ENCODE results near the gene SNRPA1.

Gene SNRPA1

GRCh38 chr15:101310161-101310480 is 15.1 kb upstream of the SNRPA1 start:
- Histone ChIP-seq H3K4me3 (ENCODE audit: insufficient read depth, low read length, poor library complexity, severe bottlenecking) (no peak overlapping the region), H4K20me1 (ENCODE audit: low read depth, low read length) (no peaks in the 10 kb centered on the region), H3K4me2 (ENCODE audit: low read depth, low read length, poor library complexity, severe bottlenecking) (no peak overlapping the region), H3K36me3 (ENCODE audit: low read length) (no peaks in the 10 kb centered on the region), H3F3A (ENCODE audit: insufficient read depth) (no peaks in the 10 kb centered on the region), H3K27ac (ENCODE audit: low read depth, low read length) (no peak overlapping the region), H3K9me3 (ENCODE audit: insufficient read depth, low read length) (no peaks in the 10 kb centered on the region), H3K27me3 (ENCODE audit: low read length) (no peaks in the 10 kb centered on the region), H3K9me2 (replicated peaks; ENCODE audit: insufficient read depth, low read length) (no peaks in the 10 kb centered on the region), H2AFZ (ENCODE audit: low read depth, low read length, severe bottlenecking) (no peak overlapping the region), H3K9ac (ENCODE audit: low read length) (no peak overlapping the region), H3K79me2 (ENCODE audit: insufficient read depth, low read length) (no peaks in the 10 kb centered on the region)
- TF ChIP-seq EZH2phosphoT487 (conservative IDR thresholded peaks at IDR 0.05; ENCODE audit: low read length) (no peak), CTCF (IDR thresholded peaks at IDR 0.05; ENCODE audit: insufficient read depth, low read length, poor library complexity, severe bottlenecking) (no peak)

GRCh38 chr15:101309436-101310160 is 14.6 kb upstream of the SNRPA1 start:
- Histone ChIP-seq H3F3A (ENCODE audit: insufficient read depth) (no peaks in the 10 kb centered on the region), H2AFZ (ENCODE audit: low read depth, low read length, severe bottlenecking) (no peak overlapping the region), H3K4me3 (ENCODE audit: insufficient read depth, low read length, poor library complexity, severe bottlenecking) (no peak overlapping the region), H4K20me1 (ENCODE audit: low read depth, low read length) (no peaks in the 10 kb centered on the region), H3K9me3 (ENCODE audit: insufficient read depth, low read length) (no peaks in the 10 kb centered on the region), H3K36me3 (ENCODE audit: low read length) (no peaks in the 10 kb centered on the region), H3K27ac (ENCODE audit: low read depth, low read length) (no peak overlapping the region), H3K27me3 (ENCODE audit: low read length) (no peaks in the 10 kb centered on the region), H3K79me2 (ENCODE audit: insufficient read depth, low read length) (no peaks in the 10 kb centered on the region), H3K9me2 (replicated peaks; ENCODE audit: insufficient read depth, low read length) (no peaks in the 10 kb centered on the region), H3K4me2 (ENCODE audit: low read depth, low read length, poor library complexity, severe bottlenecking) (no peak overlapping the region), H3K9ac (ENCODE audit: low read length) (no peak overlapping the region)
- TF ChIP-seq CTCF (IDR thresholded peaks at IDR 0.05; ENCODE audit: insufficient read depth, low read length, poor library complexity, severe bottlenecking) (no peak), EZH2phosphoT487 (conservative IDR thresholded peaks at IDR 0.05; ENCODE audit: low read length) (no peak)

- Histone ChIP-seq H3K27me3 (ENCODE audit: low read length) (no peaks in the 10 kb centered on the region), H3K79me2 (ENCODE audit: insufficient read depth, low read length) (no peaks in the 10 kb centered on the region), H4K20me1 (ENCODE audit: low read depth, low read length) (no peaks in the 10 kb centered on the region), H3K9me2 (replicated peaks; ENCODE audit: insufficient read depth, low read length) (no peaks in the 10 kb centered on the region), H2AFZ (ENCODE audit: low read depth, low read length, severe bottlenecking) (no peak overlapping the region), H3K9me3 (ENCODE audit: insufficient read depth, low read length) (no peaks in the 10 kb centered on the region), H3F3A (ENCODE audit: insufficient read depth) (no peaks in the 10 kb centered on the region), H3K27ac (ENCODE audit: low read depth, low read length) (no peak overlapping the region), H3K4me3 (ENCODE audit: insufficient read depth, low read length, poor library complexity, severe bottlenecking) (no peak overlapping the region), H3K4me2 (ENCODE audit: low read depth, low read length, poor library complexity, severe bottlenecking) (no peak overlapping the region), H3K9ac (ENCODE audit: low read length) (no peak overlapping the region), H3K36me3 (ENCODE audit: low read length) (no peaks in the 10 kb centered on the region)
- TF ChIP-seq CTCF (IDR thresholded peaks at IDR 0.05; ENCODE audit: insufficient read depth, low read length, poor library complexity, severe bottlenecking), result no peak
- no peak for TF ChIP-seq EZH2phosphoT487 (conservative IDR thresholded peaks at IDR 0.05; ENCODE audit: low read length)
Measured at GRCh38 chr15:101308604-101309435, 13.8 kb upstream of the SNRPA1 start.
